ENCODE data around the gene GMNN.
"Not testable (repeated sequence)": the region's sequence is repeated elsewhere in the genome, so short reads cannot be mapped to it uniquely, and the experiment has no call there.

The GMNN gene

DNA sequence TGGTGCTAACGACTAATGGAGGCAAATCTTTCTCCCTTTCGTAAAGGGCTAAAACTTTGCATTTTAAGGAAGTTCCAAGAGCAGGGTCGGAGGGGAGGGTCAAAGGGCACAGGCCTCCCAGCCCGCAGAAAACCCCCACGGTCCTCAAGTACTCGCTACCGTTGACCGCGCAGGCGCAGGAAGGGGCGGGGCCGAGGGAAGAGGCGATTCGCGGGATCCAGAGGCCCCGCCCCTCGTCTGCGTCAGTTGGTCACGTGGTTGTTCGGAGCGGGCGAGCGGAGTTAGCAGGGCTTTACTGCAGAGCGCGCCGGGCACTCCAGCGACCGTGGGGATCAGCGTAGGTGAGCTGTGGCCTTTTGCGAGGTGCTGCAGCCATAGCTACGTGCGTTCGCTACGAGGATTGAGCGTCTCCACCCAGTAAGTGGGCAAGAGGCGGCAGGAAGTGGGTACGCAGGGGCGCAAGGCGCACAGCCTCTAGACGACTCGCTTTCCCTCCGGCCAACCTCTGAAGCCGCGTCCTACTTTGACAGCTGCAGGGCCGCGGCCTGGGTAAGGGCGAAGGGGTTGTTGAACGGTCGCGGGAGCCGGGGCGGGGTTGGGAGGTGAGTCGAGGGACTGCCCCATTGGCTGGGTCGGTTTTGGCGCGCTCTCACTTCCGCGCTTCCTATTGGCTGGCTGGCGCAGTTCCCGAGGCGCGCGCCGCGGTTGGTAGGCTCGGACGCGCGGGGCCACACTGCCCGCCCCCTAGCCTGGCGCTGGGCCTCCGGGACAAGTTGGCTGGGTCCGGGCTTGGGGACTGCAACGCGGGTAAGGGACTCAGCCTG, at the start of gene GMNN:
TSS of gene GMNN (plus strand) at position 242 of the 824 bp plus-strand sequence. CDS start 2,310 bp downstream, outside the sequence.
- DNase-seq (ENCODE audit: low read depth in 2 of 2), result peak; percentile 96 to 97

DNA sequence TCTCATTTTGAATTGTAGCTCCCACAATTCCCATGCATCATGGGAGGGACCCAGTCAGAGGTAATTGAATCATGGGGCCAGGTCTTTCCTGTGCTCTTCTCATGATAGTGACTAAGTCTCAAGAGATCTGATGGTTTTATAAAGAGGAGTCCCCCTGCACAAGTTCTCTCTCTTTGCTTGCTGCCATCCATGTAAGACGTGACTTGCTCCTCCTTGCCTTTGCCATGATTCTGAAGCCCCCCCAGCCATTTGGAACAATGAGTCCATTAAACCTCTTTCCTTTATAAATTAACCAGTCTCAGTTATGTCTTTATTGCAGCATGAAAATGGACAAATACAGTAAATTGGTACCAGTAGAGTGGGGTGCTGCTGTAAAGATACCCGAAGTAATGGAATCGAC, 44.1 kb upstream of the GMNN start:
- not testable (repeated sequence) for DNase-seq (ENCODE audit: low read depth in 2 of 2)

DNA sequence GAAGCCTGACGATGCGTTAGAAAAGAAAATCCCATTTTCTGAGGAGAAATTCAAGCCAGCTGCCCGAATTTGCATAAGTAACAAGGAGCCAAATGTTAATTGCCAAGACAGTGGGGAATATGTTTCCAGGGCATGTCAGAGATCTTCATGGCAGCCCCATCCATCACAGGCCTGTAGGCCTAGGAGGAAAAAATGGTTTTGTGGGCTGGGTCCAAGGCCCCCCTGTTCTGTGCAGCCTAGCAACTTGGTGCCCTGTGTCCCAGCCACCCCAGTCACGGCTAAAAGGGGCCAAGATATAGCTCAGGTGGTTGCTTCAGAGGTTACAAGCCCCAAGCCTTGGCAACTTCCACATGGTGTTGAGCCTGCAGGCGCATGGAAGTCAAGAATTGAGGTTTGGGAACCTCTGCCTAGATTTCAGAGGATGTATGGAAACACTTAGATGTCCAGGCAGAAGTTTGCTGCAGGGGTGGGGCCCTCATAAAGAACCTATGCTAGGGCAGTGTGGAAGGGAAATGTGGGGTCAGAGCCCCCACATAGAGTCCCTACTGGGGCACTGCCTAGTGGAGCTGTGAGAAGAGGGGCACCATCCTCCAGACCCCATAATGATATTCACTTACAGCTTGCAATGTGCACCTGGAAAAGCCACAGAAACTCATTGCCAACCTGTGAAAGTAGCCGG, 43.1 kb upstream of the GMNN start:
- not testable (repeated sequence) for DNase-seq (ENCODE audit: low read depth in 2 of 2)

DNA sequence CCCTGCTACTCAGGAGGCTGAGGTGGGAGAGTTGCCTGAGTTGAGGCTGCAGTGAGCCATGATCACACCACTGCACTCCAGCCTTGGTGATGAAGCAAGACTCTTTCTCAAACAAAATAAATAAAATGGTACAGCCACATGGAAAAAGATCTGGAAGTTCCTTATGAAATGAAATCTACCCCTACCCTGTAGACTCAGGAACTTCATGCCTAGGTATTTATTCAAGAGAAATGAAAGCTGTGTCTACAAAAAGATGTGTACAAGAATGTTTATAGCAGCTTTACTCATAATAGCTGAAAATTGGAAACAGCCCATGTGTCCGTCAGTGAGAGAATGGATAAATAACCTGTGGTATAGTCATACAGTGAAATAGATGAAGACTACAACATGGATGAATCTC, 40.6 kb upstream of the GMNN start:
- no peak for DNase-seq (ENCODE audit: low read depth in 2 of 2)

DNA sequence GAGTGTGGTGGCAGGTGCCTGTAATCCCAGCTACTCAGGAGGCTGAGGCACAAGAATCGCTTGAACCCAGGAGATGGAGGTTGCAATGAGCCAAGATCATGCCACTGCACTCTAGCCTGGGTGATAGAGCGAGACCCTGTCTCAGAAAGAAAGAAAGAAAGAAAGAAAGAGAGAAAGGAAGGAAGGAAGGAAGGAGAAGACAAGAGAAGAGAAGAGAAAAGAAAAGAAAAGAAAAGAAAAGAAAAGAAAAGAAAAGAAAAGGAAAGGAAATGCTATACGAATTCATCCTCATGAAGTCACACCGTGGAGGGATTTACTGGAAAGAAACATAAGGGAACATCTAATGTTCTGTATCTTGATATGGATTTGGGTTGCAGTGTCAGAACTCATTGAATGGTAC, 40.0 kb upstream of the GMNN start:
- DNase-seq (ENCODE audit: low read depth in 2 of 2), result not testable (repeated sequence)

DNA sequence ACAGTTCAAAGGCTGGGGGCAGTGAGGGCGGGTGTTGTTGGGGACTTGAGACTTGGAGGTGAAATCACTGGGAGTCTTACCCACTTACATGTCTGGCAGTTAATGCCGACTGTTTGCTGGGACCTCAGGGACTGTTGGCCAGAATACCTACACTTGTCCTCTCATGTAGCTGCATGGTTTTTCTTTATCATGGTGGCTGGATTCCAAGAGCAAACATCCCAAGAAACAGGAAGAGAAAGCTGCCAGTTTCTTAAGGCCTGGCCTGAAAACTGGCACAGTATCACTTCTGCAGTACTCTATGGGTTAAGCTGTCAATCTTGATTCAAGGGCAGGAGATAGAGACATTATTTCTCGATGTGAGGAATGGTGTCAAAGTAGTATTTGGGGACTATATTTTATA, 36.0 kb upstream of the GMNN start:
- no peak for DNase-seq (ENCODE audit: low read depth in 2 of 2)

DNA sequence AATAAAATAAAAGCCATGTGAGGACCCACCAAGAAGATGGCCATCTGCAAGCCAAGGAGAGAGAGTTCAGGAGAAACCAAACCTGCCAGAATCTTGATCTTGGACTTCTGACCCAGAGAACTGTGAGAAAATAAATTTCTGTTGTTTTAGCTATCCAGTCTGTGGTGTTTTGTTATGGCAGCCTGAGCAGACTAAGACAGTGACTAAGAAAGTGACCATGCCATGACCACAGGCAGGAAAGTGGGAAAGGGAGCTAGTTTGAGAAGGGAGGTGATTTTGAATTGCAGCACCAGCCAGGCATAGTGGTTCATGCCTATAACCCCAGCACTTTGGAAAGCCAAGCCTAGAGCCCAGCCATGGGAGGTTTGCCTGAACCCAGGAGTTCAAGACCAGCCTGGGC, 33.9 kb upstream of the GMNN start:
- DNase-seq (ENCODE audit: low read depth in 2 of 2), result no peak

DNA sequence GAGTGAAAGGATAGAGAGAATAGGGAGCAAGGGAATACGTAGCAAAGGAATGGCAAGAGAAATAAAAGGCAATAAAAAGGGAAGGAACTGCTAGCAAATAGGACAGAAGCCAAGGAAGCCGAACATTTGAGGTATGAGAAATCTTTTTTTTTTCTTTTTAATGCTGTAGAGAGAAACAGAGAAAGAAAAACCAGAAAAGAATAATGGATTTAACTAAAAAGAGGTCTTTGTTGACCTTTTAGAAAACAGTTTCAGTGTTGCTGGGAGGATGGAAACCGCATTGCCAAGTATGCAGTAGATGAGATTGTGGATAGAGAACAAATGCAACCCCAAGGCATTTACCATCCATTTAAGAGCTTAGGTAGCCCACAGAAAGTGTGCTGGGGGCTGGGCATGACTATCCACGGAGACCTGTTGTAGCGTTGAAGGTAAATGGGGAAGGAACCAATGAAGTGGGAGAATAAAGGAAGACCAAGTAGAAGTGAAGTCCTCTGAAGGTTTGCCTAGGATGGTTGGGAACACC, 32.5 kb upstream of the GMNN start:
- DNase-seq (ENCODE audit: low read depth in 2 of 2), result no peak

DNA sequence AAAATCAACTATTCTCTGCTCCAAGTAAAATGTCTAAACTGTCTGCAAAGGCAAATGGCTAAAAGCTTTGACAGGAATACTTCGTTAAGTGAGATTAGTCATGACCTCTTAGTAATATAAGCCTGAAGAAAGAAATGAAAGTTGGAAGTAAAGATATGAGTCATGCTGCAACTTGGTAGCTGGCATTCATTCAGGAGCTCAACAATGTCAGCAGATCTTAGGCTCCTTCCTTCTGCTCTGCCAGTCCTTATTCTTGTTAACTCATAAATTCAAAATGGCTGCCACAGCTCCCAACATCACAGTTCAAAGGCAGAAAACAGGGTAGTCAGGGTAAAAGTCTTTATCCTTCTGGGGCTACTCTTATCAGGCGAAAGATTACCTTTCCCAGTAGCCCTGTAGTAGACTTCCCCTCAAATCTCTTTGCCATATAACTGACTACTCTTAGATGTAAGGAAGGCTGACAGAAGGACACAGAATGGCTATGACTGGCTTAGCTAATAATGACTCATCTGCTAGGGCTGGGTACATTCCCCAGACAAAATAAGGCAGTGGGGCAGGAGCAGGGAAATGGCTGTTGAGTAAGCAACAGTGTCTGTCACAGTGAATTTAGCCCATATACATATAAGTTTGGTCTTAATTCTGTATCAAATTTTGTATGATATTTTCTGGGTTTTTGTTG, 31.3 kb upstream of the GMNN start:
- DNase-seq (ENCODE audit: low read depth in 2 of 2), result peak in 1 of 2 donors; percentile 18

DNA sequence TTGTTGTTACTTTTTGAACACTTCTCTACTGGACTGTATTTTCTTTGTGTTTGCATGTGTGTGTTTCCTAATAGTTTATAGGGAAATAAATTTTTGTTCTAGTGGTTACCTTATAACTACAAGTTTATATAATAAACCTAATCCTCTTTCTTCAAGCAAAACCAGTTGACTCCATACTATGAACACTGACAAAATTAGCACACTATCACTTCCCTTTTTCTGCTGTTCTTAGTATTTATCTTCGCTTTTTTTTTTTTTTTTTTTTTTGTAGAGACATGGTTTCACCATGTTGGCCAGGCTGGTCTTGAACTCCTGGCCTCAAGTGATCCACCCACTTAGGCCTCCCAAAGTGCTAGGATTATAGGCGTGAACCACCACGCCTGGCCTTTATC, 30.8 kb upstream of the GMNN start:
- DNase-seq (ENCODE audit: low read depth in 2 of 2), result no peak

DNA sequence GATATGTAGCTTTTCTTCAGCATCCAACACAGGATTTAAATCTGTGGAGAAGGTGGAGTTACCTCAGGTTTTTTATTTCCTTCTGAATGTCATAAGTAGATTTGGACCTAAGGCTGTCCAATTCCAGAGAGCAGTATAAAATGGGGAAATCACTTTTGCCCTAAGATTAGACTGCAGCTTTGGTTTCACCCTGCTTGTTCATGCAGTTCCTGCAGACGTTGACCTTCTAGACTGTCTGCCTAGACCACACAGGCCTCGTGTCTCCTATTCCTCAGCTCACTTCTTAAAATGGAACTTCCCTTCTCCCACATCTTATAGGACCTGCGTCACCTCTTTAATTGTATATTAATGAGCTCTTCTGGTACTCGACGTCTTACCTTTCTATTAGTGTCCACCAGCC, 29.8 kb upstream of the GMNN start:
- DNase-seq (ENCODE audit: low read depth in 2 of 2), result no peak

DNA sequence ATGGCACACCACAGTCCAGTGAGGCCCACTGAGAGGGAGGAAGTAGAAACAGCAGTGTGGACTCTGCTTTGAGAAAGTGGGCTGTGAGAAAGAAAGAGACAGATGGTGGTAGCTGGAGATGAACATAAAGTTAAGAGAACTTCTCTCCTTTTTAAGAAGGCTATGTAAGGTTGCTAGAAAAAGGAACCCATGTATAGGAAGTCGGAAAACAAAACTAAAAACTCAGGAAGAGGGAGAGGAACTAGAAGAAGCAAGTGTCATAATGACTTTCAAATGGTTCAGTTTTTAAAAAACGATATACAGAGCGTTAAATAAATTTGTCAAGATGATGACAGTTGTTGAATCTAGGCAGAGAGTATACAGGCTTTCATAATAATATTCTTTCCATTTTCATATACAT, 25.4 kb upstream of the GMNN start:
- no peak for DNase-seq (ENCODE audit: low read depth in 2 of 2)

DNA sequence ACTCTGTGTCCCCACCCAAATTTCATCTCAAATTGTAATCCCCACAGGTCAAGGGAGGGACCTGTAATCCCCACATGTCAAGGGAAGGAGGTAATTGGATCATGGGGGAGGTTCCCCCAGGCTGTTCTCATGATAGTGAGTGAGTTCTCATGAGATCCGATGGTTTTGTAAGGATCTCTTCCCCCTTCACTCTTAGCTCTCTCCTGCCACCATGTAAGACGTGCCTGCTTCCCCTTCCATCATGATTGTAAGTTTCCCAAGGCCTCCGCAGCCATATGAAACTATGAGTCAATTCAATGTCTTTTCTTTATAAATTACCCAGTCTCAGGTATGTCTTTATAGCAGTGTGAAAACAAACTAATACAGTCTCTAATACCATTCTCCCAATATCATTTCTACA, 23.9 kb upstream of the GMNN start:
- DNase-seq (ENCODE audit: low read depth in 2 of 2), result not testable (repeated sequence)

DNA sequence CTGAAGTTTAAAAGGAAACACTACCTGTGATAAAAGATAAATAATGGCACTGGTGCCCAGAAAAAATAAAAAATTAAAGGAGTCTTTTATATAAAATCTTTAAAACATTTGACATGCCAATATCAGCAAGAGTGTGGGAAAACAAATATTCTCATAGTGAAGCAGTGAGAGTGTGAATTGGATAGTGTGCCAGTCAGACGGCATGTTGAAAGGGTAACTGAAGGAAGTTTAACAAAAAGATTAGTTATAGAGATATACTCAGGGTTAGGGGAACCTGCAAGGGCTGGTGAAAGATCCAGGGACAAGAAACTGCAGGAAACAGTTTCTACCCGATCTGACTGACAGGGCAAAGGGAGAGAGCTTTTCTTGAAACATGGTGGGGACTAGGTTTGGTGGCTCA, 22.2 kb upstream of the GMNN start:
- DNase-seq (ENCODE audit: low read depth in 2 of 2), result no peak

DNA sequence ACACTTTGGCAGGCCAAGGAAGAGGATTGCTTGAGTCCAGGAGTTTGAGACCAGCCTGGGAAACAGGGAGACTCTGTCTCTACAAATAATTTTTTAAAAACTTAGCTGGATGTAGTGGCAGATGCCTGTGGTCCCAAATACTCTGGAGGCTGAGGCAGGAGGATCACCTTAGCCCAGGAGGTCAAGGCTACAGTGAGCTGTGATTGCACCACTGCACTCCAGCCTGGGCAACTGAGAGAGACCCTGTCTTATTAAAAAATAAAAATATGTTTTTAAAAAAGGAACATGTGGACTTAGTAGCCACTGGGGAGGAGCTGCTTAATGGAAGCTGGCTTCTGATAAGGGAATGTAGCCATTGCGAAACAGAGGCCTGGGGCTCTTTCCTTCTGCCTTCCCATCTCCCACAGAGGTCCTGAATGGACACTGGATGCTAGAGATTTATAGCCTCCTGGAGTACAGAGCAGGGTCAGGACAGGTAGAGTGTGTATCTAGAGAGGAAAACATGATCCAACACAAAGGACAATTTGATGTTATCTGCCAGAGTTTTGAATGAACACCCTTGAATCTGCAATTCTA, 21.7 kb upstream of the GMNN start:
- DNase-seq (ENCODE audit: low read depth in 2 of 2), result no peak

DNA sequence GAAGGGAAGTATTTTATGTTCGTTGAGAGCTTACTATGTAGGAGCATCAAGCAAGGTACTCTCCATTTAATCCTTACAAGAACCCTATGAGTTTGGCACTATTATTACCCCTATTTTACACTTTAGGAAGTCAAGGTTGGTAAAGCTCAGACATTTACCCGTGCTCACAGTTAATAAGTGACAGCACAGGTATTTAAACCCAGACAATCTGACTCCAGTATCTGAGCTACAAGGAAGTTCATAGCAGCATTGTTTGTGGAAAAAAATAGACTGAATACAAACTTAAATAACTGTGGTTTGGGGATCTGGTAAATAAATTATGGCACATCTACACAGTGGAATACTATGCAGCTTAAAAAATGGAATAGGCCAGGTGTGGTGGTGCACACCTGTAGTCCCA, 21.2 kb upstream of the GMNN start:
- DNase-seq (ENCODE audit: low read depth in 2 of 2), result no peak

DNA sequence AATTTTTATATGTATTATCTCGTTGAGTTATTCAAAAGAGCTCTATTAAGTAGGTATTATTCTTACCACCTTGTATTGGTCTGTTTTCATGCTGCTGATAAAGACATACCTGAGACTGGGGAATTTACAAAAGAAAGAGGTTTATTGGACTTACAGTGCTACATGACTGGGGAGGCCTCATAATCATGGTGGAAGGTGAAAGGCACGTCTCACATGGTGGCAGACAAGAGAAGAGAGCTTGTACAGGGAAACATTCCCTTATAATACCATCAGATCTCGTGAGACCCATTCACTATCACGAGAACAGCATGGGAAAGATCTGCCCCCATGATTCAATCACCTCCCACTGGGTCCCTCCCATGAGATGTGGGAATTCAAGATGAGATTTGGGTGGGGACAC, 20.4 kb upstream of the GMNN start:
- DNase-seq (ENCODE audit: low read depth in 2 of 2), result not testable (repeated sequence)

DNA sequence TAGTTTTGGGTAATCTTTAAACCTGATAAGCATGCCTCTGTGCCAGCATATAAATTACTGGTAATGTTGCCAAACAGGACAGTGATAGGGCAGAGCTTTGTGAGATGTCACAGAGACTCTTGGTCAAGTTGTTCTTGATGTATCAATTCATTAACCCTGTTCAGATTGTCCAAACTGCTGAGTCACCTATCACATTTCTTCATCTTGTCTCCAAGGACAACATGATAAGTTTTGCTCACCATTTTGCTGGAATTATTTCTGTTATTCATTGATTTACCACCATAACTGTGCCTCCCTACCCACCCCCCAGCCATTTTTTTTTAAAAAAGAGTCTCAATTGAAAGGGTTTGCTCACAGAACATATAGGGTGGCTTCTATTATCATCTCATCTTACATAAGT, 19.5 kb upstream of the GMNN start:
- no peak for DNase-seq (ENCODE audit: low read depth in 2 of 2)

DNA sequence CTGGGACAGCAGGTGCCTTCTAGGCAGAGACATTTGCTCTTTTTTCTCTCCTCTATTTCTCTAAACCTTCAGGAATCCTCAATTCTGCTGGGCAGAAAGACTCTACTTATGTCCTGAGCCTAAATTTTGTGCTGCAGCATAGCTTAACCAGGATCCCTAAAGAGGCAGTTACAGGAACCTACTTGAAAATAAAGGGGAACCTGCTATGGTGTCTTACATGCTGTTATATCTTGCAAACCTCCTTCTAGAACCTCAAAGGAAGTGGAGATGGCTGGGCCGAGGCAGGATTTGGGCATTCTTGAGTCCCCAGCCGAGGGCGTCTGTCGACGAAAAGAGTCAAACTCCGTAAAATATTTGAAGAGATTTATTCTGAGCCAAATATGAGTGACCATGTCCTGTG, 17.1 kb upstream of the GMNN start:
- DNase-seq (ENCODE audit: low read depth in 2 of 2), result no peak

DNA sequence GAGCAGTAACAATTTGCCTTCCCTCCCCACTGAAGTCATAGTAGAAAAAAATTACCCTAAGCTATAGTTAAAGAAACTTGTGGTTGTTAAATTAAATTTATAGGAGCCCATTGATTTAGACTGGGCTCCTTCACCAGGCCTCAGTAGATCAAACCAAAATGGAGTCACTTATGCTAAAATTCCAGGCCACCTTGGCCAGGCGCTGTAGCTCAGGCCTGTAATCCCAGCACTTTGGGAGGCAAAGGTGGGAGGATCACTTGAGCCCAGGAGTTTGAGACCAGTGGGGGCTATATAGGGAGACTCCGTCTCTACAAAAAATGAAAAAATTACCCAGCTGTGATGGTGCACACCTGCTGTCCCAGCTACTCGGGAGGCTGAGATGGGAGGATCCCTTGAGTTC, 15.0 kb upstream of the GMNN start:
- no peak for DNase-seq (ENCODE audit: low read depth in 2 of 2)

DNA sequence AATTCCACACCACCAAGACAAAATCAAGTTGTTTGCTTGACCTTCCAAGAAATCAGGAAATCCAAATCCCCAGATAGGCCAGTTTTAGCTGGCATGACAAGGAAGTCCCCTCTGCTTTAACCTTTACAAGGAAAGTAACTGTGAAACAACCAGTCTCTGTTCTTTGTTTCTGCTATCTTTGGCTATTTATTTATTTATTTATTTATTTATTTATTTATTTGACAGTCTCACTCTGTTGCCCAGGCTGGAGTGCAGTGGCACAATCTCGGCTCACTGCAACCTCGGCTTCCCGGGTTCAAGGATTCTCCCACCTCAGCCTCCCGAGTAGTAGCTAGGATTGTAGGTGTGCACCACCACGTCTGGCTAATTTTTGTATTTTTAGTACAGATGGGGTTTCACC, 14.5 kb upstream of the GMNN start:
- no peak for DNase-seq (ENCODE audit: low read depth in 2 of 2)

DNA sequence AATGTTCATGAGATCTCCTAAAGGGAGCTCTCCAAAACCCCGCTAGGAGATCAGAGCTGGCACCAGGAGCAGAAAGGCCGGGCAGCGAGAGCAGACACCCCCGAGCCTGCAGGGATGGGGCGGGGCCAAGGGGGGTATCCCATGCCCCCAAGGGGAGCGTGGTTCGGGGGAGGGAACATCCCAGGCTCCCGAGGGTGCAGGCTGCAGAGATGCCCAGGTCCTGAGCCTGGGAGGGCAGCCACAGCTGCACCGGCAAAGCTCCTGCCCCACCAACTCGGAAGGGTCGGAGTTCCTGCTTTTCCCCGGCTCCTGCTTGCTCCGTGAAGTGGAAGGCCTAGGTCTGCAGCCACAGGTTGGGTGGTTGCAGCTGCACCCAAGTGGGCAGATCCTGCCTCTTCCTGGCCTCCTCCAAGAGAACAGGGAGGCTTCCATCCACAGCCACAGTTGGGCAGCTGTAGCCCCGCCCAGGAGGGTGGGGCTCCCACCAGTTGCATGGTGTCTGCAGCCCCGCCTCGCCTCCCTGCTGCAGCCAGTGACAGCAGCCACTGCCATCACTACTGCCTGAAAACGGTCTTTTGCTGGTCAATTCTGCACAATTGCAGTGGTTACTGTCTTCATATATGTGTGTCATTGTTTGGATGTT, 13.4 kb upstream of the GMNN start:
- no peak for DNase-seq (ENCODE audit: low read depth in 2 of 2)

All from stimulated activated CD8-positive, alpha-beta memory T cell treated with anti-CD3 and anti-CD28 coated beads, Interleukin-15, amount 100 ng/mL, for 48 hours (primary cell).